Measurements from ENCODE around the gene ZNHIT1.

The ZNHIT1 gene

GRCh38 chr7:101232141-101232850 is 14.3 kb downstream of the ZNHIT1 start (continued):
- no peak for TF ChIP-seq TSHZ2 (CRISPR knock-in tag; IDR thresholded peaks at IDR 0.05)

- ATAC-seq: no peak
- no peak for TF ChIP-seq POU6F1 (CRISPR knock-in tag; IDR thresholded peaks at IDR 0.05; ENCODE audit: borderline replicate concordance, low read depth)
- no peak for TF ChIP-seq ISL1 (CRISPR knock-in tag; IDR thresholded peaks at IDR 0.05)
Measured at GRCh38 chr7:101233907-101234547, 16.1 kb downstream of the ZNHIT1 start.

GRCh38 chr7:101234636-101235035 is 16.7 kb downstream of the ZNHIT1 start:
- ATAC-seq: no peak
- TF ChIP-seq TOX (CRISPR knock-in tag; IDR thresholded peaks at IDR 0.05; ENCODE audit: borderline replicate concordance) (no peak), ZFP30 (CRISPR knock-in tag; IDR thresholded peaks at IDR 0.05) (no peak), TSHZ2 (CRISPR knock-in tag; IDR thresholded peaks at IDR 0.05) (no peak), TCF4 (CRISPR knock-in tag; IDR thresholded peaks at IDR 0.05; ENCODE audit: borderline replicate concordance) (no peak), ZNF565 (CRISPR knock-in tag; conservative IDR thresholded peaks at IDR 0.05; ENCODE audit: low read depth) (no peak), CSRNP3 (CRISPR knock-in tag; IDR thresholded peaks at IDR 0.05) (no peak), CREB5 (CRISPR knock-in tag; IDR thresholded peaks at IDR 0.05; ENCODE audit: low read depth) (no peak), ZFP3 (CRISPR knock-in tag; IDR thresholded peaks at IDR 0.05) (no peak), OSR1 (CRISPR knock-in tag; IDR thresholded peaks at IDR 0.05) (no peak), RARB (CRISPR knock-in tag; IDR thresholded peaks at IDR 0.05) (no peak), CSDC2 (CRISPR knock-in tag; IDR thresholded peaks at IDR 0.05) (no peak), SNAI2 (CRISPR knock-in tag; IDR thresholded peaks at IDR 0.05) (no peak), ZNF8 (CRISPR knock-in tag; IDR thresholded peaks at IDR 0.05) (no peak), PATZ1 (CRISPR knock-in tag; IDR thresholded peaks at IDR 0.05; ENCODE audit: borderline replicate concordance) (no peak), ISL1 (CRISPR knock-in tag; IDR thresholded peaks at IDR 0.05) (no peak)
